ENCODE results near the gene BCAT1. TPM values are rescaled to one million over a fixed set of nuclear protein-coding genes. Genes with fewer than 3 reads are reported as not detected.

Gene BCAT1
- total RNA-seq = 10 to 100 TPM; 53.4 to 71.1 TPM

- DNase-seq = peak; percentile 70 to 72
- Mint-ChIP-seq H3K27ac (peak within 1 kb of the TSS; percentile 89), H3K4me1 (ENCODE audit: low read depth) (peaks cover 55% of the 10 kb centered on the region), H3K36me3 (ENCODE audit: insufficient read depth in 2 of 2) (peaks cover 1 to 10% of the 10 kb centered on the region in 2 donors), H3K9me3 (no peaks in the 10 kb centered on the region), H3K4me3 (peak within 1 kb of the TSS; percentile 94 to 95), H3K27me3 (ENCODE audit: low read depth) (peaks cover 51% of the 10 kb centered on the region)
- peak; percentile 81 to 88 for ATAC-seq (replicated peaks in 1 of 2)
Measured at GRCh38 chr12:24948757-24949722, at the start of gene BCAT1. TSS of gene BCAT1 (minus strand) at chr12:24949101. CDS start at chr12:24948932, 169 bp downstream.

GRCh38 chr12:24997970-24998582 is 49.2 kb upstream of the BCAT1 start:
- Mint-ChIP-seq H3K4me1 (ENCODE audit: low read depth) (peaks cover 15% of the 10 kb centered on the region), H3K4me3 (peak overlapping the region in 1 of 2 donors; percentile 44), H3K27ac (no peak overlapping the region), H3K9me3 (no peaks in the 10 kb centered on the region), H3K27me3 (ENCODE audit: low read depth) (no peaks in the 10 kb centered on the region), H3K36me3 (ENCODE audit: insufficient read depth in 2 of 2) (no peaks in the 10 kb centered on the region)
- DNase-seq (no peak), ATAC-seq (replicated peaks in 1 of 2) (peak; percentile 32 to 56)

GRCh38 chr12:24997496-24997895 is 48.6 kb upstream of the BCAT1 start:
- DNase-seq = no peak
- Mint-ChIP-seq H3K4me3 (peak overlapping the region in 1 of 2 donors; percentile 44), H3K36me3 (ENCODE audit: insufficient read depth in 2 of 2) (no peaks in the 10 kb centered on the region), H3K27ac (no peak overlapping the region), H3K27me3 (ENCODE audit: low read depth) (no peaks in the 10 kb centered on the region), H3K9me3 (no peaks in the 10 kb centered on the region), H3K4me1 (ENCODE audit: low read depth) (peaks cover 15% of the 10 kb centered on the region)
- ATAC-seq (replicated peaks in 1 of 2) = no peak

- H3K27me3 Mint-ChIP-seq (ENCODE audit: low read depth) = no peaks in the 10 kb centered on the region
- no peaks in the 10 kb centered on the region for H3K9me3 Mint-ChIP-seq
- no peak for ATAC-seq (replicated peaks in 1 of 2)
- peaks cover 15% of the 10 kb centered on the region for H3K4me1 Mint-ChIP-seq (ENCODE audit: low read depth)
- no peaks in the 10 kb centered on the region for H3K36me3 Mint-ChIP-seq (ENCODE audit: insufficient read depth in 2 of 2)
- no peak overlapping the region for H3K27ac Mint-ChIP-seq
- no peak overlapping the region for H3K4me3 Mint-ChIP-seq
- DNase-seq = no peak
Measured at GRCh38 chr12:24996820-24997219, 47.9 kb upstream of the BCAT1 start.

GRCh38 chr12:24996102-24996797 is 47.3 kb upstream of the BCAT1 start:
- H3K36me3 Mint-ChIP-seq (ENCODE audit: insufficient read depth in 2 of 2) = no peaks in the 10 kb centered on the region
- DNase-seq (no peak), ATAC-seq (replicated peaks in 1 of 2) (no peak)
- H3K9me3 Mint-ChIP-seq = no peaks in the 10 kb centered on the region
- peaks cover 15% of the 10 kb centered on the region for H3K4me1 Mint-ChIP-seq (ENCODE audit: low read depth)
- H3K27ac Mint-ChIP-seq = no peak overlapping the region
- H3K27me3 Mint-ChIP-seq (ENCODE audit: low read depth) = no peaks in the 10 kb centered on the region
- H3K4me3 Mint-ChIP-seq = no peak overlapping the region

- no peak for ATAC-seq (replicated peaks in 1 of 2)
- Mint-ChIP-seq H3K9me3 (no peaks in the 10 kb centered on the region), H3K27ac (no peak overlapping the region)
Measured at GRCh38 chr12:24993793-24994192, 44.9 kb upstream of the BCAT1 start.

GRCh38 chr12:24991209-24992049 is 42.5 kb upstream of the BCAT1 start:
- Mint-ChIP-seq H3K36me3 (ENCODE audit: insufficient read depth in 2 of 2) (no peaks in the 10 kb centered on the region), H3K4me1 (ENCODE audit: low read depth) (peaks cover 8% of the 10 kb centered on the region), H3K27me3 (ENCODE audit: low read depth) (peaks cover 17% of the 10 kb centered on the region), H3K9me3 (no peaks in the 10 kb centered on the region), H3K4me3 (no peak overlapping the region), H3K27ac (peak overlapping the region; percentile 56)
- DNase-seq (peak in 1 of 2 donors; percentile 4), ATAC-seq (replicated peaks in 1 of 2) (peak; percentile 73 to 77)

More at GRCh38 chr12:24993793-24994192, 44.9 kb upstream of the BCAT1 start:
- peaks cover 10% of the 10 kb centered on the region for H3K27me3 Mint-ChIP-seq (ENCODE audit: low read depth)
- no peak for DNase-seq
- H3K36me3 Mint-ChIP-seq (ENCODE audit: insufficient read depth in 2 of 2) = no peaks in the 10 kb centered on the region
- peaks cover 15% of the 10 kb centered on the region for H3K4me1 Mint-ChIP-seq (ENCODE audit: low read depth)
- H3K4me3 Mint-ChIP-seq = no peak overlapping the region

GRCh38 chr12:24989216-24989615 is 40.3 kb upstream of the BCAT1 start:
- ATAC-seq (replicated peaks in 1 of 2) = no peak
- peaks cover 8% of the 10 kb centered on the region for H3K4me1 Mint-ChIP-seq (ENCODE audit: low read depth)

GRCh38 chr12:24982250-24982649 is 33.3 kb upstream of the BCAT1 start:
- Mint-ChIP-seq H3K27ac (no peak overlapping the region), H3K4me1 (ENCODE audit: low read depth) (no peaks in the 10 kb centered on the region), H3K4me3 (no peak overlapping the region), H3K27me3 (ENCODE audit: low read depth) (peaks cover under 1% of the 10 kb centered on the region), H3K36me3 (ENCODE audit: insufficient read depth in 2 of 2) (peaks cover 0 to 6% of the 10 kb centered on the region in 2 donors), H3K9me3 (peaks cover 0 to 9% of the 10 kb centered on the region in 2 donors)
- DNase-seq = no peak
- ATAC-seq (replicated peaks in 1 of 2) = no peak

More at GRCh38 chr12:24989216-24989615, 40.3 kb upstream of the BCAT1 start:
- no peak overlapping the region for H3K27ac Mint-ChIP-seq
- H3K36me3 Mint-ChIP-seq (ENCODE audit: insufficient read depth in 2 of 2) = peaks cover 0 to under 1% of the 10 kb centered on the region in 2 donors
- DNase-seq = no peak
- peaks cover 0 to 4% of the 10 kb centered on the region in 2 donors for H3K9me3 Mint-ChIP-seq
- peaks cover 17% of the 10 kb centered on the region for H3K27me3 Mint-ChIP-seq (ENCODE audit: low read depth)
- H3K4me3 Mint-ChIP-seq = no peak overlapping the region

GRCh38 chr12:24979976-24980730 is 31.3 kb upstream of the BCAT1 start:
- H3K4me3 Mint-ChIP-seq = no peak overlapping the region
- peaks cover 0 to 6% of the 10 kb centered on the region in 2 donors for H3K36me3 Mint-ChIP-seq (ENCODE audit: insufficient read depth in 2 of 2)
- no peak overlapping the region for H3K27ac Mint-ChIP-seq
- no peaks in the 10 kb centered on the region for H3K27me3 Mint-ChIP-seq (ENCODE audit: low read depth)
- H3K4me1 Mint-ChIP-seq (ENCODE audit: low read depth) = no peaks in the 10 kb centered on the region
- H3K9me3 Mint-ChIP-seq = peaks cover 0 to 9% of the 10 kb centered on the region in 2 donors
- DNase-seq (no peak), ATAC-seq (replicated peaks in 1 of 2) (no peak)

- Mint-ChIP-seq H3K27ac (no peak overlapping the region), H3K4me1 (ENCODE audit: low read depth) (no peaks in the 10 kb centered on the region), H3K27me3 (ENCODE audit: low read depth) (no peaks in the 10 kb centered on the region), H3K4me3 (no peak overlapping the region), H3K9me3 (peaks cover 0 to 6% of the 10 kb centered on the region in 2 donors), H3K36me3 (ENCODE audit: insufficient read depth in 2 of 2) (peaks cover 0 to 6% of the 10 kb centered on the region in 2 donors)
- no peak for DNase-seq
- no peak for ATAC-seq (replicated peaks in 1 of 2)
Measured at GRCh38 chr12:24979329-24979728, 30.4 kb upstream of the BCAT1 start.

GRCh38 chr12:24977711-24978110 is 28.8 kb upstream of the BCAT1 start:
- no peaks in the 10 kb centered on the region for H3K9me3 Mint-ChIP-seq
- no peaks in the 10 kb centered on the region for H3K27me3 Mint-ChIP-seq (ENCODE audit: low read depth)
- no peaks in the 10 kb centered on the region for H3K36me3 Mint-ChIP-seq (ENCODE audit: insufficient read depth in 2 of 2)
- no peak overlapping the region for H3K27ac Mint-ChIP-seq
- DNase-seq (no peak), ATAC-seq (replicated peaks in 1 of 2) (no peak)
- H3K4me3 Mint-ChIP-seq = no peak overlapping the region
- no peaks in the 10 kb centered on the region for H3K4me1 Mint-ChIP-seq (ENCODE audit: low read depth)

All from activated T-cell treated with anti-CD3 and anti-CD28 coated beads, Interleukin-2, amount 50 U/mL, for 72 hours (primary cell).